ENCODE data around the gene P2RY2. TPM values are rescaled to one million over a fixed set of nuclear protein-coding genes. Genes with fewer than 3 reads are reported as not detected.

P2RY2 gene
- total RNA-seq, 3 donors from 2014 or later, result 7.6 to 20.6 (median 14.5) TPM

DNA sequence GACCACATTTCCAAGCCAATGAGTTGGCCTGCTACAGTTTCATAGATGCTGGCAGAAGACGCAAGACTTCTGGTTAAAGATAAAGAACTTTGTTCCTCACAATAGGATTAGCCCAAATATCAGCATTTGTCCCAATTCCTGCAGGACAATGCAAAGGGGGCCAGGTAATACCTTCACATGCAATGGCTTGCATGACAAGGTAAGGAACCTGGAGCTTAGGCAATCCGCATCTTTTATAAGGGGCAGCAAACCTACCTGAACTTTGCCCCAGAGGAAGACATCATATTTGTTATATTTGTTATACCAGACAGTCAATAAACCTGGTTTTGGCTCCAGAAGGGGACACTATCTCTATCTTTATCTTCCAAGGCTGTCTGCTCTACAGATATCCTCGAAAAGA lies 59.4 kb downstream of the P2RY2 start:
- DNase-seq, result no peak
- H3K9me3 ChIP-seq, result no peaks in the 10 kb centered on the region
- H3K4me3 ChIP-seq, result no peak overlapping the region
- H3K36me3 ChIP-seq (ENCODE audit: low read depth), result no peaks in the 10 kb centered on the region
- TF ChIP-seq, protein P1, sequence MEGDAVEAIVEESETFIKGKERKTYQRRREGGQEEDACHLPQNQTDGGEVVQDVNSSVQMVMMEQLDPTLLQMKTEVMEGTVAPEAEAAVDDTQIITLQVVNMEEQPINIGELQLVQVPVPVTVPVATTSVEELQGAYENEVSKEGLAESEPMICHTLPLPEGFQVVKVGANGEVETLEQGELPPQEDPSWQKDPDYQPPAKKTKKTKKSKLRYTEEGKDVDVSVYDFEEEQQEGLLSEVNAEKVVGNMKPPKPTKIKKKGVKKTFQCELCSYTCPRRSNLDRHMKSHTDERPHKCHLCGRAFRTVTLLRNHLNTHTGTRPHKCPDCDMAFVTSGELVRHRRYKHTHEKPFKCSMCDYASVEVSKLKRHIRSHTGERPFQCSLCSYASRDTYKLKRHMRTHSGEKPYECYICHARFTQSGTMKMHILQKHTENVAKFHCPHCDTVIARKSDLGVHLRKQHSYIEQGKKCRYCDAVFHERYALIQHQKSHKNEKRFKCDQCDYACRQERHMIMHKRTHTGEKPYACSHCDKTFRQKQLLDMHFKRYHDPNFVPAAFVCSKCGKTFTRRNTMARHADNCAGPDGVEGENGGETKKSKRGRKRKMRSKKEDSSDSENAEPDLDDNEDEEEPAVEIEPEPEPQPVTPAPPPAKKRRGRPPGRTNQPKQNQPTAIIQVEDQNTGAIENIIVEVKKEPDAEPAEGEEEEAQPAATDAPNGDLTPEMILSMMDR (IDR thresholded peaks at IDR 0.05), result no peak
- intact Hi-C loops (cut with DNase I, micrococcal nuclease), result no loop called here
- no peaks in the 10 kb centered on the region for H3K4me1 ChIP-seq (ENCODE audit: low read depth)
- ATAC-seq, result no peak

DNA sequence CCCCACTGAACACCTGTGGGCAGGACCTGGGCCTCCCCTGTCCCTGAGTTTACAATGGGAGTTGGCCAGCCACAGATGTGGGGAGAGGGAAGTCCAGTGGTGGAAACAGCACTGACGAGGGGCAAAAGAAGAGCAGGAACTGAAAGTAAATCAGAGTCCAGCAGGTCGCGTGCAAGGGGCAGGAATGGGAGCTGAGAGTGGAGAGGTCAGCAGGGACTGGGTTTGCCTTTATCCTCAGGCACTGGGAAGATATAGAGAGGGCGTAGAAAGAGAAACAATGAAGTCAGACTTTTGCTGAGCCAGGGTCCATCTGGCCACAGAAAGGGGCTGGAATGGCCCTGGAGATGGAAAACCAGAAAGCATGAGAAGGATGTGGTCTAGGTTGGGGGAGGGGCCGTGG lies 62.5 kb downstream of the P2RY2 start:
- H3K4me1 ChIP-seq (ENCODE audit: low read depth), result no peaks in the 10 kb centered on the region
- peak; percentile 53 for ATAC-seq

DNA sequence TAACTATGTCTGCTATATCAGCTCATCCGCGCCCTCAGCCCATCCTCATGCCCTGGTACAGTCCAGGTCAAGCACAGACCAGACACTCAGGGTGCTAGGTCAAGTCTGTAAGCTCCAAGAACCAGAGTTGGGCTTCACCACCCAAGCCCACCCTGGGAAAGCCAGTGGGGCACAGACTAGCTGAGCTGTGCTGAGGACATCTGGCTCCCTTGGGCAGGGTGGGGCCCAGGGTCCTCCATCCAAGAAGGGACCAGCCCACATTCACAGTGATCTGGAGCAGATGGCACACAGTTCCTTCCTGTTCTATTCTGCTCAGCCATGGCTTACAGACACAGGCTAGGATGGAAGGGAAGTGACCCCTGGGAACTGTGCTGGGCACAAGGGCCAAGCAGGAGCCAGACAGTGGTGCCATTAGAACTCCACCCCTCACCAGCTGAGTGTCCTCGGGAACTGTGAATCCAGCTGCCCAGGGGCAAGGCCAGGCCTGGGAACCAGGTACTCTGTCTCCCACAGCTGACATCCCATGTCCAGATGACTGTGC lies 63.2 kb downstream of the P2RY2 start:
- Histone ChIP-seq H3K4me1 (ENCODE audit: low read depth) (no peaks in the 10 kb centered on the region), H3K36me3 (ENCODE audit: low read depth) (no peaks in the 10 kb centered on the region), H3K4me3 (no peak overlapping the region), H3K9me3 (no peaks in the 10 kb centered on the region)
- ATAC-seq (peak; percentile 36), DNase-seq (no peak)
- TF ChIP-seq, protein P1 (IDR thresholded peaks at IDR 0.05), result no peak
- intact Hi-C loops (cut with DNase I, micrococcal nuclease), result no loop called here

More for the DNA sequence above, 62.5 kb downstream of the P2RY2 start:
- no peaks in the 10 kb centered on the region for H3K9me3 ChIP-seq
- H3K36me3 ChIP-seq (ENCODE audit: low read depth), result no peaks in the 10 kb centered on the region
- intact Hi-C loops (cut with DNase I, micrococcal nuclease), result no loop called here
- H3K4me3 ChIP-seq, result no peak overlapping the region
- TF ChIP-seq, protein P1 (IDR thresholded peaks at IDR 0.05), result no peak
- peak in 1 of 3 donors; percentile 36 for DNase-seq

DNA sequence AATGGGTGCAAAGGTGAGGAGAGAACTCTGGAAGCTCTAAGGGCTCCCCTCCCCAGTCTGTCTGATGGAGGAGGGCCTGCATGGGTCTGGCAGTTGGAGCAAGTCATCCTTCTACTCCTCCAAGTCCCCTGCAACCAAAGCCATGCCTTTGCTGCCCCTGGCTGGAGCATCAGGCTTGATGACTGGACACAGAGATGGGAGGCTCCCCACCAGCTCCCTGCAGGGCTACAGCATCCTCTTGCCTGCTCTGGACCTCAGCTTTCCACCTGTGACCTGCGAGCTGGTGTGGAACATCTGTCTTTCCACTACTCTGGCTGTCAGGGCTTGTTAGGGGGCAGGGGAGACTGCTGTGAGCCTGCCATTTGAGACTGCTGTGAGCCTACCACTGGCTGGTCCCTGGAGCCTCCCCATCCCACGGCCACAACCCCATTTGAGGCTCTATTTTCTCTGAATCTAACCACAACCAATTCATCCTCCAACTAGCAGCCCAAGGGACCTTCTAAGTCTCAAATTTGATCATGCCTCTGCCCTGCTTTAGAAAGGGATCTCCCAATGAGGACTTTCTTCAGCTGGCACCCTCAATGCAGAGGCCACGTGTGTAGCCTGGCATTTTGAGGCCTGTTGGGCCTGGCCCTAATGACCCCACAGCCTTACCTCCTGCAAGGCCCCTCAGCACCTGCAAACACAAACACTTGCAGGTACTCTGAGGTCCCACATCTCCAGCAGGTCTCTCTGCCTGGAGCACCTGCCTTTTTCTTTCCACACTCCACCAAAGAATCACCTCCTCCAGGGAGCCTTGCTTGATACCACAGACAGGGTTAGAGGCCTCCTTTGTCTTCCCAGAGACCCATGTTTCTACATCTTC lies 63.9 kb downstream of the P2RY2 start:
- Histone ChIP-seq H3K9me3 (no peaks in the 10 kb centered on the region), H3K4me1 (ENCODE audit: low read depth) (no peaks in the 10 kb centered on the region), H3K36me3 (ENCODE audit: low read depth) (no peaks in the 10 kb centered on the region), H3K4me3 (no peak overlapping the region)
- TF ChIP-seq, protein P1 (IDR thresholded peaks at IDR 0.05), result no peak
- ATAC-seq (no peak), DNase-seq (no peak)
- intact Hi-C loops (cut with DNase I, micrococcal nuclease), result no loop called here

DNA sequence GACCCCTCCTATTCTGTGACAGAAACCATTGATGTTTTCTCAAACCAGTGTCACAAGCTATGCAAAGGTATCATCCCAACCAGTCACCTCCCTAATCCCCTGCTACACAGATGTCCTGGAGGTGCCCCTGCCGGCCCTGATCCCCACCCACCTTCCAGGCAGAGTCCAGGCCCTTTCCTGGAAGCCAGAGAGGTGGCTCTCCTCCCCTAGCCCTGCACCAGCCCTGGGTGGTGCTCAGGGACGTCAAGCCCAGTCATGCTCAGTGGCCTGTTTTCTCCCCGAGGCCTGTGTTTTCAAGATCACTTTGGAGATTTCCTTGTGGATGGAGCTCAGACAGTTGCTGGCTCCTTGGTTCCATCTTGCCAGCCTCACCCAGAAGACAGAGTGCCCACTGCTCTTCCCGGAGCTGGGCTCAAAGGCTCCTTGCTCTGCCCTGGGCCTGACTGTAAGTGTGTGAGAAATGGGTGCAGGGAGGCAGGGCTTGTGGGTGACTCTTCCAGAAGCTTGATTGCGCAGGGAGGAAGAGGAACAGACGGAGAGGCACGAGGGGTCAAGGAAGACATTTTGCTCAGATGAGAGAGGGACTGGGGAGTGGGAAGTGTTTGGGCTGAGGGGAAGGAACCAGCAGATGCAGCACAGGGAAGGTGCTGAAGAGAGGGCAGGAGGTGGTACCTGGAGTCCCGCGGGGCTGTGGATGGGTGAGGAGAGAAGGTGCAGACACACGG lies 65.4 kb downstream of the P2RY2 start:
- Histone ChIP-seq H3K36me3 (ENCODE audit: low read depth) (no peaks in the 10 kb centered on the region), H3K4me3 (no peak overlapping the region), H3K9me3 (no peaks in the 10 kb centered on the region), H3K4me1 (ENCODE audit: low read depth) (no peaks in the 10 kb centered on the region)
- intact Hi-C loops (cut with DNase I, micrococcal nuclease), result no loop called here
- TF ChIP-seq, protein P1 (IDR thresholded peaks at IDR 0.05), result no peak
- ATAC-seq, result peak; percentile 10
- no peak for DNase-seq

All from mucosa of descending colon (tissue), 3 donors.